GM12872 (cell line): ENCODE results near the gene FRMD1.

Experiments
- CTCF ChIP-seq: IDR thresholded peaks from 3 replicates; pipeline ENCODE4 v1.5.1; 2011; ENCODE audit warnings: low read depth, mild to moderate bottlenecking, low read length, moderate library complexity; ENCODE audit not compliant: insufficient read depth

FRMD1 gene

DNA sequence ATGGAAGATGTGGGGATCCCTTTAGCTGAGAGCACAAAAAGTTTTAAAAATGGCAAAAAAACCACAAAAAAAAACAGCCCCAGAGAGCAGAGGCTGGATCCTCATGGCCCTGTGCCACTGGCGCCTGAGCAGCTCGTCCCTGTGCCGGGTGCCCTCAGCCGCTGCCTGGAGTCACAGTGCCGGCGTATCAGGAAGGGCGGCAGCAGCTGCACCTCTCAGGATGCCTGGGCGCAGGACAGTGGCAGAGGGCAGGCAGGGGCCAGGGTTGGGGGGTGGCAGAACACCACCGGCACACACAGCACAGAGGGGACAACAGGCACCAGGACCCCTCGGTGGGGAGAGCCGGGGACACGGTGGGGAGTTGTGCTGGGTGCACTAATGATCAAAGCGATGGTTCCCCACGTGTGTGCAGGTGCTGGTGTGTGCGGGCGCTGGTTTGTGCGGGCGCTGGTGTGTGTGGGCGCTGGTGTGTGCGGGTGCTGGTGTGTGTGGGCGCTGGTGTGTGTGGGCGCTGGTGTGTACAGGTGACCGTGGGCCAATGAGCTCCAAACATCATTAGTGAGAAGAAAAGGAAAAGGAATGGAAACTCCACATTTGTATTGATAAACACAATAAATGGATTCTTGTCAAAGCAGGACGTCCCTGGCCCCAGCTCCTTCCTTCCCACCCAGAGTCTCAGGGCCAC, 1.5 kb upstream of the FRMD1 start:
- no peak for TF ChIP-seq CTCF

DNA sequence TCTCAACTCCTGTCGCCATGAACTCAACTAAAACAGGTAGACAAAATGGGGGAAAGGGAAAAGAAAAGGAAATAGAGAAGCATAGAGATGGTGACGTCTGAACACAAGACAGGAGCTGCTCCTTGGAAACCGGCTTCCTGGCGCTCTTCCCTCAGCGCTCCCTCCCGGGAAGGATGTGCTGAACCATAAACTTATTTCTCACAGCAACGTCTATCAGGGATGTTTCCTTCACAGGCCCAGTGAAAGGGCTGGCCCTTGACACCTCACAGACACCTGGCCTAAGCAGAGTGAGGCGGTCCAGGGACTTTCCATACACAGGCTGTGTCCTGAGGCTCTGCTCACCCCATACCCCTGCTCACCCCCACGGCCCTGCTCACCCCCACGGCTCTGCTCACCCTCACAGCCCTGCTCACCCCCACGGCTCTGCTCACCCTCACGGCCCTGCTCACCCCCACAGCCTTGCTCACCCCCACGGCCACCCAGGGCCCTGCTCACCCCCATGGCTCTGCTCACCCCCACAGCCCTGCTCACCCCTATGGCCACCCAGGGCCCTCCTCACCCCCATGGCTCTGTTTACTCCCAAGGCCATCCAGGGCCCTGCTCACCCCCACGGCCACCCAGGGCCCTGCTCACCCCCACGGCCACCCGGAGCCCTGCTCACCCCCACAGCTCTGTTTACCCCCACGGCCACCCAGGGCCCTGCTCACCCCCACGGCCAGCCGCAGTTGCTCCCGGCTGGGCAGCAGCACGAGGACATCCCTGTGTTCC, 653 bp downstream of the FRMD1 start:
- TF ChIP-seq CTCF, result no peak

GRCh38 chr6:168075787-168076202, 3.2 kb downstream of the FRMD1 start:
- no peak for TF ChIP-seq CTCF

GRCh38 chr6:168075216-168075615, 3.8 kb downstream of the FRMD1 start:
- TF ChIP-seq CTCF, result no peak

- no peak for TF ChIP-seq CTCF
Observed at GRCh38 chr6:168073937-168074730, 4.9 kb downstream of the FRMD1 start.

DNA sequence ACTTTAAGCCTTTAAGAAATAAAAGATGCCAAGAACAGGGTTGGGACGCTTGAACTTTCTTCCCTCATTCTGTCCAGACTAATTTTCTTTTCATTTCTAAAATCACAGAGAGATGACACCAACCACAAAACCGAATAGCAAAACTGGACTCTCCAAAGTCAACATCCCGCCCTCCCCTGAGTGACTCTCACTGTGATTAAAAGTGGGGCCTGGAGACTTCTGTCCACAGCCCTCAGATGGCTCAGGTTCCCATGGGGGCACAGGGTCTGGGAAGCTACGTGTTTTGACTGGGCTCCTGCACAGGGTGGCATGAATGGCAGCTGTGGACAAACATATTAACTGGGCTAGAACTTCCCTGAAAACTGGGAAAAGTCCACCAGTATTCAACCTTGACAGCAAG, 6.3 kb downstream of the FRMD1 start:
- TF ChIP-seq CTCF, result no peak

DNA sequence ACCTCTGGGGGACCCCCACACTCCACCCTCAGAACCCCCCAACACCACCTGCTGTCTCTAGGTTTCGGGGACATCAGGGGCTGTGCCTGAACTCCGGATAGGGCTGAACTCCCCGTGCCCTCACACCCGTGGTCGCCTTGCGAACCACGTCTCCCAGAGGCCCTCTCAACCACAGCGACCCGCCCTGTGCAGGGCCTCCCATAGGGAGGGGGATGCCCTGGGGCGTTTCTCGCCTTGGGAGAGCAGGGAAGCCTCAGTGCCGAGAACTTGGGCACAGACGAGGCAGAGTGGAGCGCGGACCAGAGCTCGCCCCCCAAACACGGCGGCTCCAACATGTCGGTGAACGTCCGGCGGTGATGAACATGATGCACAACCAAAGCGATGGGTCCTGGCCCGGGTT, 6.8 kb downstream of the FRMD1 start:
- TF ChIP-seq CTCF, result no peak
